Mammary epithelial cell (primary cell): ENCODE data around the gene KLRC3.

Experiments used
- EZH2 ChIP-seq: IDR thresholded peaks from 2 replicates; pipeline ENCODE4 v1.6.1; 2012; ENCODE audit warnings: low read length, inconsistent platforms, borderline replicate concordance
- TF ChIP-seq, protein P1 (sequence below), 2 donors: IDR thresholded peaks in 1 of 2; conservative IDR thresholded peaks in 1 of 2; 2 replicates each; pipeline ENCODE4 v1.5.1; 2011 to 2012; ENCODE audit warnings: inconsistent platforms in 2 of 2, low read length in 2 of 2, mild to moderate bottlenecking in 2 of 2, control low read depth in 1 of 2, low read depth in 1 of 2; ENCODE audit not compliant: insufficient read depth in 1 of 2; ENCODE audit errors: extremely low read depth in 1 of 2

DNA sequence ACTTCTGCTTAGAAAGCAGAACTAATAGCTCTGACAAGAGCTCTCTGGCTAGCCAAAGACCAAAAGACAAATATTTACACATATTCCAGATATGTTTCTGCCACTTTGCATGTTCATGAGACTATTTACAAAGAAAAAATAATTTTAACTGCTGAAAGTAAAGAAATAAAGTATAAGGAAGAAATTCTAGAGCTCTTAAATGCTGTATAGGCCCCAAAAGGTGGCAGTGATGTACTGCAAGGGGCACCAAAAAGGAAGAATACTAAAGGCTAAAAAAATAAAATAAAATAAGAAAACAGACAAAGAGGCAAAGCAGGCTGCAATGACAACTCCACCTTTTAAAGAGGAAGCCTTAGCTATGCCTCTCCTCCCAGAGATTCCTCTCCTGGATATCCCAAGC lies 53.5 kb downstream of the KLRC3 start:
- TF ChIP-seq EZH2: no peak
- TF ChIP-seq, protein P1, sequence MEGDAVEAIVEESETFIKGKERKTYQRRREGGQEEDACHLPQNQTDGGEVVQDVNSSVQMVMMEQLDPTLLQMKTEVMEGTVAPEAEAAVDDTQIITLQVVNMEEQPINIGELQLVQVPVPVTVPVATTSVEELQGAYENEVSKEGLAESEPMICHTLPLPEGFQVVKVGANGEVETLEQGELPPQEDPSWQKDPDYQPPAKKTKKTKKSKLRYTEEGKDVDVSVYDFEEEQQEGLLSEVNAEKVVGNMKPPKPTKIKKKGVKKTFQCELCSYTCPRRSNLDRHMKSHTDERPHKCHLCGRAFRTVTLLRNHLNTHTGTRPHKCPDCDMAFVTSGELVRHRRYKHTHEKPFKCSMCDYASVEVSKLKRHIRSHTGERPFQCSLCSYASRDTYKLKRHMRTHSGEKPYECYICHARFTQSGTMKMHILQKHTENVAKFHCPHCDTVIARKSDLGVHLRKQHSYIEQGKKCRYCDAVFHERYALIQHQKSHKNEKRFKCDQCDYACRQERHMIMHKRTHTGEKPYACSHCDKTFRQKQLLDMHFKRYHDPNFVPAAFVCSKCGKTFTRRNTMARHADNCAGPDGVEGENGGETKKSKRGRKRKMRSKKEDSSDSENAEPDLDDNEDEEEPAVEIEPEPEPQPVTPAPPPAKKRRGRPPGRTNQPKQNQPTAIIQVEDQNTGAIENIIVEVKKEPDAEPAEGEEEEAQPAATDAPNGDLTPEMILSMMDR (conservative IDR thresholded peaks at IDR 0.05 in 1 of 2, IDR thresholded peaks at IDR 0.05 in 1 of 2; ENCODE audit: extremely low read depth in 1 of 2, insufficient read depth in 1 of 2, low read depth in 1 of 2, low read length in 2 of 2): peak; percentile 23 to 63
